ENCODE data around the gene SAMD4B.
"Not testable (repeated sequence)": the region's sequence is repeated elsewhere in the genome, so short reads cannot be mapped to it uniquely, and the experiment has no call there.

SAMD4B gene

DNA sequence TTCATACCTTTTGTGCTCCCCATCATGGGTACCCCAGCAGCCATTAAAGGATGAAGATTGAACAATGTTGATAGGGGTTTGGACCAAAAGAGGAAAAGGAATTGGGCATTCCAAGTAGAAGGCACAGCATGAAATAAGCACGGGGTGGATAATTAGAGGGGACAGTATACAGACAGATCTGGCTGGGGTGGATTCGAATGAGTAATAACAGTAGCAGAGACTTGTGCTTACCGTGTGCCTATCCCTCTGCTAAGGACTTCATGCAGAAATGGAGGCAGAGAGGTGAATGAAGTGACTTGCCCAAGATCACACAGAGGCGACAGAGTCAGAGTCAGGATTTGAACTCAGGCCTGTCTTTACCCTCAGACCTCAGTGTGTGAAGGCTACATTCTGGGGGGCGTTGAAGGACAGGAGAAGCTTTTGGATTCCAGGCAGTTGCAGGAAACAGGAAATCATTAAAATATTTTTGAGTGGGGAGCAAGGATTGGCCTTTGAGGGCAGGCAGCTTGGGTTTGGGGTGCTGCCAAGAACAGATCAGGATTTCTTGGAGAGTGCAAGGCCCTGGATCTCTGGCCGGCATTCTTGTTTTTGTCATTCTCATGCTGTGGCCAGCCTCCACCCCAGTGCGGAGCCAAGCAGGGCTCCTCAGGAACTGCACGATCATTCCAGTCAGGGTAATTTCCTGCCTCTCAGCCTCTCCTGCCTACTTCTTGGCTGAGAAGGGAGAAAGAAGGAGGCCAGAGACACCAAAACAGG is 30.0 kb downstream of the SAMD4B start:
- DNase-seq: no peak

DNA sequence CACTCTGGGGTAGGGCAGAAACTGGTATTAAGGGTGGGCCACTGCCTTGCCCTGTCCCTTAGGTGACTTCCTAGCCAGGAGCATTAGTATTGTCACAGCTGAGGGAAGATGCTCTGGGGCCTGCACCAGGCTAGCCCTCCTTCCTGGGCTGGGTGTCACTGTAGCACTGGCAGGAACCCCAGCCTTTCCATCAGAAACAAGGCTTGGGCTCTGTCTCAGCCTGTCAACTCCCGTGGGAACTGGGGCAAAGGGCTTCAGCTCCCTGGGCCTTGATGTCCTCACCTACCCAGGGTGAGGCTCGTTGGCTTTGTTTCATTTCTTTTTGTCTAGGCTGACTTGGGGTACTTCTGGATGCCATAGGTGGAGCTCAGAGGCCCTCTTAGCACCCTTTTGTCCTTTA is 30.7 kb downstream of the SAMD4B start:
- no peak for DNase-seq

DNA sequence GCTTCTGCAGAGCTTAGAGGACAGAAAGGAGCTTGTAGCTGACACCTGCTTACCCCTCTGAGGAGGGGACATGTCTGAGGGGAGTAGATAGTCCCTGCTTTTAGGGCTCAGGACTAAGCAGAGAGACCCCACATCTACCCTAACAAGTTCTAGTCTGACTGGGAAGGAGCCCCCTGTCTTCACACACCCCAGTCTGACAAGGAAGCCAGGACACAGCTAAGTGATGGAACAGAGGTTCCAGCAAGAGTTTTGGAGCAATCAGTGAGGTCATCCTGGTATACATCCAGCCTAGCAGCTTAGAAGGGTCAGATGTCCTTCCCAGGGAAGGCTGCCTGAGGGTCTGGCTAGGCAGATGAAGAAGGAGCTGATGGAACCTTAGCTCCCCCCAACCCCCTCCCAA is 33.7 kb downstream of the SAMD4B start:
- no peak for DNase-seq

DNA sequence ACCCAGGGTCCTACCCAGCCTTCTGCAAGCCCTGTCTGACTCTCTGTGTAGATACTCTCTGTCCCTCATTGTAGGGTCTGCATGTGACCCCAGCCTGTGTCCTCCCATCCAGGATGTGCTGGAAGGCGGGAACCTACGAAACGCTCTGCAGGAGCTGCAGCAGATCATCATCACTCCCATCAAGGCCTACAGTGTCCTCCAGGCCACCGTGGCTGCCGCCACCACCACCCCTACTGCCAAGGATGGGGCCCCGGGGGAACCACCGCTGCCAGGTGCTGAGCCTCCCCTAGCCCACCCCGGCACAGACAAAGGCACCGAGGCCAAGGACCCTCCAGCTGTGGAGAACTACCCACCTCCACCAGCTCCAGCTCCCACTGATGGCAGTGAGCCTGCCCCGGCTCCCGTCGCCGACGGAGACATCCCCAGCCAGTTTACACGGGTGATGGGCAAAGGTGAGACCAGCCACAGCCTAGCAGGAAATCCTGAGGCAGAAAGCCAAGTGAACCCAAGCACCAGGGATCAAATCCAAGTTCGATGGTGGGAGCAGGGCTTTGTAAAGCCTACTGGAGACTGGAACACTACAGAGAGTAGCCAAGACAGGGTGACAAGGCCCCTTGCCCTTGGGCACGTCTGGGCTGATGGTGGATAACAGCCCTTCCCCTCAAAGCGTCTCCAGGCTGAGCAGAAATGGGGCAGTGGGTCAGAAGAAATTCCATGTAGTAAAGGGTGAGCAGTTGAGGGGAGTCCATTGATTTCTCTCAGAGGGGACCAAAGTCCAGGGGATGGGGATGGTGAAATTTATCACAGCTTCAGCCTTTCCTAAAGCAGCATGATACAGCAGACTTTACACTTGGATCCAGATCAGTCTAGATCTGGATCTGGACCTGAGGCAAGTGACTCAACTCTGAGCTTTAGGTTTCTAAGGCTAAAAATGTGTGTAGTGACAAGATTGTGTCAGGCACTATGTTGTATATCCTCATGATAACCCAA is 35.4 kb downstream of the SAMD4B start:
- no peak for DNase-seq

DNA sequence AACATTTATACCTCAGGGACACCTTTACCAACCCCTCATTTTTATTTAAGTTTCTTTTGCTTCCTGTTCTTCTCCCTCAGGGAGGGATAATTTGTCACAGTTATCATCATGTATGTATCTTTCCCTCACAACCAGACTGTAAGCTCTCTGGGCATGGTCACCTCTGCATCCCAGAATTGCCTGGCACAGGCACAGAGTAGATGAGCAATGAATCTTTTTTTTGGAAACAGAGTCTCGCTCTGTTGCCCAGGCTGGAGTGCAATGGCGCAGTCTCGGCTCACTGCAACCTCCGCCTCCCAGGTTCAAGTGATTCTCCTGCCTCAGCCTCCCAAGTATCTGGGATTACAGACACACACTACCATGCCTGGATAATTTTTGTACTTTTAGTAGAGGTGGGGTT is 37.1 kb downstream of the SAMD4B start:
- not testable (repeated sequence) for DNase-seq

DNA sequence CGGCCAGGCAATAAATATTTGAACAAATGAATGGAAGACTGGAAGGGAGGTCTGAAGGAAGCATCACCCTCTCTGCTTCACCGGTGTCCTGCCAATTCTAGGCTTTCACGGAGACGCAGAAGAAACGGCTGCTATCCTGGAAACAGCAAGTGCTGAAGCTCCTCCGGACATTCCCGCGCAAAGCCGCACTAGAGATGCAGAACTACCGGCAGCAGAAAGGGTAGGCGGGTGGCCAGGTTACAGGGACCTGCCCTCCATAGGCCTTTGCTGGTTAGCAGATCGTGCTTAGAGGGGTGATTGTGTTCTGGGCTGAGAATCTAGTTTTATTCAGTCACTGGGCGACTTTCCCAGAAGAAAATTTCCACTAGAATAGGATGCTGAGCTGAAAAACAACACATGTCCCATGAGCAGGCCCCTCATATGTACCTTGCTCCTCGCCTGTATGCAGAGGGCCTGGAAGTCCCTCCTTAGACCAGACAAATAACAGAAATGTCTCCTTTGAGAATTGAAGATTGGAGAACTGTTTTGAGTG is 37.7 kb downstream of the SAMD4B start:
- no peak for DNase-seq

DNA sequence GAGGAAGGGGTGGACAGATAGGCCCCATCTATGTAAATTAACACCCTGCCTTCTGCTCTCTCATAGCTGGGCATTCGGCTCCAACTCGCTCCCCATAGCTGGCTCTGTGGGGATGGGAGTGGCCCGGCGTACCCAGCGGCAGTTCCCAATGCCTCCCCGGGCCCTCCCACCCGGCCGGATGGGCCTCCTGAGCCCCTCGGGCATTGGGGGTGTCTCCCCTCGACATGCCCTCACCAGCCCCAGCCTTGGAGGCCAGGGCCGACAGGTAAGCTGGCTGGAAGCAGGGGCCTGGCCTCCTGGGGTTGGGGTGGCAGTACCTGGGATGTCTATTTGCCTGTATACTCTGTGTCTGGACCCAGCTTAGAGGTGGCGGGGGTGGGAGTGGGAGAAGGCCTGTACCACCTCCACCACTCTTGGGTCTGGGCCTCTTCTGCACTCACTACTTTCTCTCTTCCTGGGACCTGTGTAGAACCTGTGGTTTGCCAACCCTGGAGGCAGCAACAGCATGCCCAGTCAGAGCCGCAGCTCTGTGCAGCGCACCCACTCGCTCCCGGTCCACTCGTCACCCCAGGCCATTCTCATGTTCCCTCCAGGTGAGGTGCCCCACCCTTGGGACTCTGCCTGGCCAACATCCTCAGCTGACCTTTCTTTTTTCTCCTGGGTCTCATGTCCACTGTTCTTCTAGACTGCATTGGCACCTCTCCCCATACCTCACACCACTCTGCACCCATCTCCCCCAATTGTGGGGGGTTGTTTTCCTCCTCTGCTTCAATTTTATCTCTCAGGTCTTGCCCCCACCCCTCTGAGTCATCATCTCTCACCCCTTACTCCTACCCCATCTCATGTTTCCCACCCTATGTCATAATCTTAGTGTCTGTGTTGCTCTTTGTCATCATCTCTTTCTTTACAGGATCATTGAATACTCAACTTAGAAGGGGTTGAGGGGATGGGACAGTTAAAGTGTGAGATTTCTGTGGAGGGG is 38.6 kb downstream of the SAMD4B start:
- DNase-seq: no peak

DNA sequence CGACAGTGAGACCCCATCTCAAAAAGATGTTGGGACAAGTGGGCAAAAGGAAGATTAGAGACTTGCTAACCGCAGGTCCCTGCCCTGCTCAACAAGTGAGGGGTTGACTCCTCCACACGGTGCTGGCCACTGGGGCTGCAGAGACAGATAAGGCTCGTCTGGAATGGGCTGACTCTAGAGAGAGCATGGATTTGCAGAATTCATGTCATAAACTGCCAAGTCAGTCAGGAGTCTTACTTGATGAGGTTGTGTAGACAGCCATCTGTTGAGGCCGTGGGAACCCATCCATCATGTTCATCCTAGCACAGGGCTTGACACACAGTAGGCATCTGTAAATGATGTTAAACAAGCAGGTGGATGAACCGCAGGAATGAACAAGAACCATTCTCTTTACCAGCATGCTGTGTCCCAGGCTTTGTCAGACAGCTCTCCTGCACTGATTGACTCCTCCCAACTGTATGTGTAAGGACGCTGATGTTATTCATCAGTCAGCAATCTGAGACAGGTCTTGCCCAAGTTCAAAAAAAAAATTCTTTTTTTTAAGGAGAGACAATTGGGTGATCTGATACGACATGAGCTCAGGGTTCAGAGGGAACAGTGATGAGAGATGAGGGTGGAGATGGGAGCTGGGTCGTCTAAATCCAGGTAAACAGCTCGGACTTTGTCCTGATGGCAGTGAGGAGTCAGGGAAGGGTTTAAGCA is 39.8 kb downstream of the SAMD4B start:
- DNase-seq: no peak

DNA sequence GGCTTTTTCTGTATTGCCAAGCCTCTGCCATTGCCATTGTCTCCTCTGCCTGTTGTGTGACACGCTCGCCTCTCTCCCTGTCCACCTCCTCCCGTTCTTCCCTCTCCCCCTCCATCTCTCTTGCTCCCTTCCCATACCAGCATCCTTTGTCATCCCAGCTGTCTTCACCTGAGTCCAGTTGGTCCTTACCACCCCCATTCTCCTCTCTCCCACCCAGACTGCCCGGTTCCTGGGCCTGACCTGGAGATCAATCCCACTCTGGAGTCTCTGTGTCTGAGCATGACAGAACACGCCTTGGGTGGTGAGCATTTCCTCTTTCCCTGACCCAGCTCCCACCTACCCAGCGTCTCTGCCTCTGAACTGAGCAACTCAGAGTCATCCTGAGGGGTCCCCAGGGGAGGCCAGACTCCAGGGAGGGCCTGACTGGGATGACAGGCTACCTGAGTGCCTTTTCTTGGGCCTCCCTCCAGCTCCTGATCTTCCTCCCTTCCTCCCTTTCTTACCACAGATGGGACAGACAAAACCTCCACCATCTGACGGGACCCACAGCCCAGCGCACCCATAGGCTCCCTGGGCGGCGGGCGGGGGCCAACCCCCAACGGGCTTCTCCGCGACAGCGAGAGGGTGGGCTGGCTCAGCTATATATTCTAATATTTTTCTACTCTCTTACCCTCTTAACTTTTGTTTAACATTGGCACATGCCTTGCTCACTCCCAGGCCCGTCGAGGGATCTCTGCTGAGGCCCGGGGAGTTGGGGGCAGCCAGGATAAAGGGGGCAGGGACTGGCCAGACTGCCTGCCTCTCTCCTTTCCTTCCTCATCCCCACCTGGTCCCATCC is 41.0 kb downstream of the SAMD4B start:
- no peak for DNase-seq

DNA sequence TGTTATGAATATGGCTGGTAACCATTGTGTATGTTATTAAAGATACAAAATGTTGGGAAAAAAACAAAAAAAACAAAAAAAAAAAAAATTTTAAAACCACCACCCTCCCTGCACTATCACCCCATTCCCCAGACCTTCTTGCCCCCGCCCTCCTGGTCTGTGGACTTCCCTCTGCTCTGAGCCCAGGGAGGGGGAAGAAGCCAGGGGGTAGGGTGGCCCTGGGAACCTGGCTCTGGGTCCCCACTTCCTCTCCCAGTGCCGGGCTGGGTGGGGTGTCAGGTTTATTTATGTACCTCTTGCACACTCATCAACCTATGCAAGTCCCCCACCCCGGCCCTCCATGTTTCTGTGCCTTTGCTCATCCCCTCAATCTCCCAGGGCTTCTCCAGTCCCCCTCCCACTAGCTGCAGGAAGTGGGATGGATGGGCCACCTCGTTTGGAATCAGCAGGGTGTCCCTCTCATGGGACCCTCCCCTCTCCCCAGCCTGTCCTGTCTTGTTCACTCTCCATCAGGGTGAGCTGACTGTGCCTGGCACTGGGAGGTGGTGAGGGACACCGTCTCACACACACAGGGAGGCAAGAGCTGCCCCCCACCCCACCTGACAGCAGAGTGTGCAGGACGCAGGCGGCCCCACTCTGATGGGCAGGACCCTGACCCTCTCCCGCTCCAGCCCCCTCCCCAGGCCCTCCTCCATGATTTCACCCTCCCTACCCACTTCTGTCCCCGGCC is 42.8 kb downstream of the SAMD4B start:
- DNase-seq: no peak

DNA sequence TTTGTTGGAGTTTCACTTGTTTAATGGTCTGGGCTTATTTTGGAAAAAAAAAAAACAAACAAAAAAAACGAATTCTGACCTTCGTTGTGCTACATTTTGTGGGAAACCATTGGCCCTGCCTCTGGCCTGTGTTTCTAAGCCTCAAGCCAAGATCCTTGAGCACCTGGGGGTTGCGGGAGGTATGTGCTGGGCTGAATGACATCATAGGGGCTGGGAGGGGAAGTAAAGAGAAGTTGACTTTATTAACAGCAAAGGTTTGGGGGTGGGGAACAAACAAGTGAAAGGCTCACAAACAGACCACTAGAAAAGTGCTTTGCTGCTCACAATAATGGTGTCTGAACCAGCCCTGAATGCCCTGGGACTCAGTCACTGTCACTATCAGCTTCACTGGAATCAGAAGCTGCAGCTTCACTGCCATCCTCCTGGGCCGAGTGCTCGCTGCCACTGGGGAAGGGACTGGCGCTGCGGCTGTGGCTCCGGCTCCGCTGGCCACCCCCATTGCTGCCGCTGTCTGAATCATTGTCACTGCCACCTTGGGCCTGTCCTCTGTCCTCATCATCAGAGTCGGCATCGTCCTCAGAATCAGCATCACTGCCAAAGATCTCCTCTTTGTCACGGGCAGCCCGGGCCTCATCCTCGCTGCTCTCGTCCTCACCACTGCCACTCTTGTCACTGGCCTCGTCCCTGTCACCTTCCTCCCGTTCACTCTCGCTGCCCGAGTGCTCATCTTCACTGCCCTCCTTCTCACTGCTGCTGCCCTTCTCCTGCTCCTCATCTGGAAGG is 43.6 kb downstream of the SAMD4B start:
- no peak for DNase-seq

DNA sequence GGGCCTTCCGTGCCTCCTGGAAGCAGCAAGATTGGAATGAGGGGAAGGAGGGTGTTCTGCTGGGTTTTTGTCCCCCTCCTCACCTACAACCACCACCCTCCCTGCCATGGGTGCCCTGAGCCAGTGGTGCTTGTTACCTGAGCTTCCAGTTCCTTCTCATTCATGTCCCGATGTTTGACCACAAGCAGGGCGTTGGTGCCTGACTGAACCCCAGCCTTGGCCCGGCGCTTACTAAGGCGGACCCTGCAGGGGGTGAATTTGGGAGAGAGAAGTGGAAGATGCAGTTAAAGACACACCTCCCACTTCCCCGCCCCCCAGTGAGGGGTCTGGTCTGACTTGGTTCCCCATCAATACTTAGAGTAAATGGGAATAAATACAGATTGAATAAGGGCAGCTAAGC is 44.3 kb downstream of the SAMD4B start:
- no peak for DNase-seq

DNA sequence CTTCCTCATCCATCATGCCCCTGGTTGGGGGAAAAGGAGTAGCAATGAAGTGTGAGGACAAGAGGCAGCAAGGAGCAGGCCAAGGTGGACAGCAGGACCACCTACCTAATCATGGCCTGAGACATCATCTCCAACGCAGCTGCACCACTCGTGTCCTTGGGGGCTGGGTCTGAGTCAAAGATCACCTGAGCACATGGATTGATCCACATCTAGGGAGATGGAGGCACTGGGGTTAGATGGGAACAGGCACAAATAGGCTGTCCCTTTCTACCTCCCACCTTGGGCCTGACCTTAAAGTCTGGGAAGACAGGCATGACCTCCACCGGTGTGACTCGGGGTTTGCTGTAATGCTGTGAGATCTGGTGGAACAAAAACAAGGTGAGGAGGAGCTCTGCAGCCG is 46.4 kb downstream of the SAMD4B start:
- no peak for DNase-seq

DNA sequence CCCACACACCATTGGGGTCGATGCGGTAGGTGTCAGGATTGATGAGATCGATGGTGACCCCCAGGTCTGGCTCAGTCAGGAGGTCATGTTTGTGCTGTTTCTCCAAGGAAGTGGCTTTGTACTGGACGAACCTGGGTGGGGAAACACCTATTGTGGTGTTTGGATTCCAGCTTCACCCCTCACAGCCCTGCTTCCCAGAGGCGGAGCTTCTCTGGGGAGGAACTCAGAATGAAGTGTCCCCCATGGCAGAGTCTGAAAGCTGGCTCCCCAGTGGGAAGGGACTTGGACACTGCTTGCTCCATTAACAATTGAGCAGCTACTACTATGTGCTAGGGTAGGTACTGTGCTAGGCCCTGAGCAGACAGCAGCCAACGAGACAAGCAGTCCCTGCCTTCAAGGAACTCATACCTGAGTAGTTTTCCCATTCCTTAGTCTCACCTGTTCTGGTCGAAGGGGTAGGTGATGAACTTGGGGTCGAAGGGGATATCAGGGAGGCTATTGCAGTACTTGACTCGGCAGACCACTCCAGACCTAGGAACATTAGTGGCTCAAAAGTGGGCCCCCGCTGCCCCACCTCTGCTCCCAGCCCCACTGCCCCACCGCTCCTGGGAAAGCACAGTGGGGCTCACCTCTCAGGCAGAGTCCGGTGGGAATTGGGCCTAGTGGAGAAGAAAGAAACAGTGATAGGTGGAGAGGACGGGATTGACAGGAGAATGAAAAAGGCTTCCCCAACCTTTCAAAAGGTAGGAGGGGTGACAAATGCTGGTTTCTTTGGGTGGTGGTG is 47.6 kb downstream of the SAMD4B start:
- no peak for DNase-seq

DNA sequence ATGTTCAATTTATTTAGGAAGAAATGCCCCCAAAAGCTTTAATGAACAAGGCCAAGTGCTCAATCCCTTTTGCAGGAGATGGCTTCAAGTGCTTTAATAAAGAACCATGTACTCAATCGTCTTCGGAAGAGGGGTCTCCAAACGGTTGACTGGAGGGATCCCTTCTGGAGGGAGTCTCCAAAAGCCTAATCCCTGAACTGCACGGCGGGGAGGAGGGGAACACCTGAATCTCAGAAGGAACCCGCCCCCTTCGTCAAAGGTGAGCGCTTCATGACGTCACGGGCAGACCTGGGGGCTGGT is 48.2 kb downstream of the SAMD4B start:
- peak; percentile 80 for DNase-seq

DNA sequence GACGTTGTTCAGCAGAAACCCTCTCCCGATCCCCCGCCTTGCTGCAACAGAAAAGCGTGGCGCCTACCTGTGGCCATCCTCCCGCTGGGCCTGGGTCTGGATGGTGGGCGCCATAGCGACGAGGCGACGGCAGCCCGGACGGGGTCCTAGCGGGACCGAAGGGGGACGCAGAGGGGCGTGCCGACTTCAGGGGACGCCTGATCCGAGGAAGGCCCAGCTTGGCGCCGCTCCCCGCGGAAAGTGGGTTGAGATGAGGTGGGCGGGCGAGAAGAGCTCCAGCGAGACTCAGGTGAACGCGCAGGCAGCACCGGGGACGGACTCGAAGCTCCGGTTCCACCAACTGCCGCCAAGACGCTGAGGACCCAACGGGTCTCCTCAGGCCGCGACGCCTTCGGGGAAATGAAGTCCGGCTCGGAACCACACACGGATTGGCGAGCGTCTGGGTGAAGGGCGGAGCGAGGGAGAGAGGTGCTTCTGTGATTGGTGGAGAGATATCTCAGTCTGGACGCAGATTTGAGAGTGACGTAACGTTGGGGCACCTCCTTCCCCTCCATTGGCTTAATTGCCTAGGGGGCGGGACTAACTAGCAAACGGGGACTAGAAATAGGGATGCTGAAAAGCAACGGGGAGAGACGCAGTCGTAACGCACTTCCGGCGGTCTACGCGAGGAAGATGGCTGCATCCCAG is 48.7 kb downstream of the SAMD4B start, which contains the start of the genes MED29 and PAF1:
TSS of gene MED29 (plus strand) at position 628 of the 687 bp plus-strand sequence. CDS start at position 673, 45 bp downstream.
TSS of gene PAF1 (minus strand) at position 356 of the 687 bp plus-strand sequence. CDS start at position 114, 242 bp downstream.
- peak; percentile 94 for DNase-seq
